Fibroblast of lung (primary cell): Measurements from ENCODE around the gene ARSJ.

ENCODE experiments used
- EZH2 ChIP-seq: IDR thresholded peaks from 2 replicates; pipeline ENCODE4 v1.5.1; 2012; ENCODE audit warnings: low read length, control low read depth, mild to moderate bottlenecking; ENCODE audit errors: missing control alignments
- TF ChIP-seq, protein P1 (sequence below), 2 donors: IDR thresholded peaks in 1 of 2; conservative IDR thresholded peaks in 1 of 2; 1 replicate in 1 of 2; 2 replicates in 1 of 2; pipeline ENCODE4 v1.5.1; 2011 to 2012; ENCODE audit warnings: low read length in 2 of 2, control low read depth in 1 of 2, inconsistent platforms in 1 of 2, low read depth in 1 of 2, mild to moderate bottlenecking in 1 of 2

- TF ChIP-seq, protein P1, sequence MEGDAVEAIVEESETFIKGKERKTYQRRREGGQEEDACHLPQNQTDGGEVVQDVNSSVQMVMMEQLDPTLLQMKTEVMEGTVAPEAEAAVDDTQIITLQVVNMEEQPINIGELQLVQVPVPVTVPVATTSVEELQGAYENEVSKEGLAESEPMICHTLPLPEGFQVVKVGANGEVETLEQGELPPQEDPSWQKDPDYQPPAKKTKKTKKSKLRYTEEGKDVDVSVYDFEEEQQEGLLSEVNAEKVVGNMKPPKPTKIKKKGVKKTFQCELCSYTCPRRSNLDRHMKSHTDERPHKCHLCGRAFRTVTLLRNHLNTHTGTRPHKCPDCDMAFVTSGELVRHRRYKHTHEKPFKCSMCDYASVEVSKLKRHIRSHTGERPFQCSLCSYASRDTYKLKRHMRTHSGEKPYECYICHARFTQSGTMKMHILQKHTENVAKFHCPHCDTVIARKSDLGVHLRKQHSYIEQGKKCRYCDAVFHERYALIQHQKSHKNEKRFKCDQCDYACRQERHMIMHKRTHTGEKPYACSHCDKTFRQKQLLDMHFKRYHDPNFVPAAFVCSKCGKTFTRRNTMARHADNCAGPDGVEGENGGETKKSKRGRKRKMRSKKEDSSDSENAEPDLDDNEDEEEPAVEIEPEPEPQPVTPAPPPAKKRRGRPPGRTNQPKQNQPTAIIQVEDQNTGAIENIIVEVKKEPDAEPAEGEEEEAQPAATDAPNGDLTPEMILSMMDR (conservative IDR thresholded peaks at IDR 0.05 in 1 of 2, IDR thresholded peaks at IDR 0.05 in 1 of 2; ENCODE audit: low read depth in 1 of 2, low read length in 2 of 2), result no peak
- no peak for TF ChIP-seq EZH2
These were observed 48.1 kb upstream of the ARSJ start for GRCh38 chr4:114027596-114027995.
